GM23248 (cell line): ENCODE data around the gene CRTC3.

Experiments
- EZH2 ChIP-seq: fragments of 200-600 bp; sonication (generic); IDR thresholded peaks from 2 replicates; pipeline ENCODE4 v1.6.1; 2018; ENCODE audit warnings: antibody characterized with exemption, mild to moderate bottlenecking; ENCODE audit not compliant: insufficient read depth, poor library complexity, severe bottlenecking
- EZH2phosphoT487 ChIP-seq: fragments of 200-600 bp; sonication (generic); IDR thresholded peaks from 2 replicates; pipeline ENCODE4 v1.6.1; 2018; ENCODE audit warnings: antibody characterized with exemption, moderate library complexity, mild to moderate bottlenecking, low read depth; ENCODE audit not compliant: insufficient read depth

DNA sequence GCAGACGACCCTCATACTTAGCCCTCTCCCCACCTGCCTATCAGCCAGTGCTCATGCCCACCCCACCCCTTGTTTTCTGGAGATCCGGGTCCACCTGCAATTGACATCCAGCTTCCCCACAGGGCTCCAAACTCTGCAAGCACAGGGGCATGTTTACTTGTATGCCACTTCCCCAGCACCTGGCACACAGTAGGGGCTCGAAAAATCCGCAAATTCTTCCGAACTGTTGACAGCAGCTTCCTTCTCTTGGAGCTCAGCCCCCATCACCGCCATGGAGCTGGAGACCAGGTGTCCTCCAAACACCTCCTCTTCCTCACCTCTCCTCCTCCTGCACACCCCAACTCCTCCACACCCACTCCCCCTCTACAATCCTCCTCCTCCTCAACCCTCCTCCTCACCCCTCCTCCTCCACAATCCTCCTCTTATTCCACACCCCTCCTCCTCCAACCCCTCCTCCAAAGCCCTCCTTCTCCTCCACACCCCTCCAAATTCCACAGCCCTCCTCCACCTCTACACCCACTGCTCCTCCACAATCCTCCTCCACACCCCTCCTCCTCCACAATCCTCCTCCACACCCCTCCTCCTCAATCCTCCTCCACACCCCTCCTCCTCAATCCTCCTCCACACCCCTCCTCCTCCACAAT, 117.1 kb downstream of the CRTC3 start:
- no peak for TF ChIP-seq EZH2phosphoT487
- no peak for TF ChIP-seq EZH2
